HG02852 (cell line): ENCODE measurements around the gene HLF.
A peak's percentile ranks its signal among the peaks of the same experiment; 100 is the strongest.

Experiments
- ATAC-seq: cut with Tn5 transposase; IDR thresholded peaks from one replicate; pipeline ENCODE4 v1.9.1; 2021; ENCODE audit warnings: mild to moderate bottlenecking, moderate library complexity; ENCODE audit not compliant: unreplicated experiment

The HLF gene

GRCh38 chr17:55264645-55265298 is at the start of gene HLF:
Gene HLF, plus strand, starts transcription at chr17:55264960. Its CDS starts 525 bp downstream, at chr17:55265485.
- peak; percentile 95 for ATAC-seq

- ATAC-seq = no peak
These were observed 49.0 kb upstream of the HLF start for GRCh38 chr17:55215711-55216110.

- ATAC-seq = no peak
These were observed 47.9 kb upstream of the HLF start for GRCh38 chr17:55216888-55217287.

DNA sequence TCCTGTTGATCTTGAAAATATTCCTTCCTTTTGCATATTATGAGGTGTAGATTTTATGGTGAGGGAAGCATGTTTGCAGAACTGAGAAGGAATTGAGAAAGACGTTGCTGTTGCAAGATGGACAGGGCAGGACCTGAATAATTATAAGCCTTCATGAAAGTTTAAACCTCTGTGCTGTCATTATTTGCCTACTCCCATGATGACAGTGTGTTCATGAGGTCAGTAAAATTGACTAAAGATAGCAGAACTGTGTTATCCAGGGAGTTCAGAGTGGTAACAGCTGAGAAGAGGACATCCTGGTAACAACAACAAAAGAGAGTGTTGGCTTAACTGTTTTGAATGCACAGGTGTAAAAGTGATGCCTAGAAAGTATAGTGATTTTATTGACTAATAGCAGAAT is 45.3 kb upstream of the HLF start:
- ATAC-seq = no peak

DNA sequence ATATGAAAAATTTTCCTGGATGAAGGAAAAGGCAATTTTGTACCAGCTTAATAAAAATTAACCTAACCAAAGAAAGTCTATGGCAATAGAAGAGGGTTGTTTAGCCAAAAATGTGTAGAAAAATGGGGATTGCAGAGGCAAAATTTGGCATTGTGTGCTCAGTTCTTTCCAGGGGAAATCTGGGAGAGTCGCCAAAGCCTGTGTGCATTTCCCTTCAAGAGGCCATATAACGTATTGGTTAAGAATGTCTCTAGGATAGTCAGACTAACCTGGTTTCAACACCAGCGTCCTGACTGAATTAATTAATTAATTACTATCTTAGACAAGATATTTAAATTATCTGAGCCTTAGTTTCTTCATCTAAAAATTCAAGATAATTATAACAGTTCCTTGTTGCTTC is 44.8 kb upstream of the HLF start:
- ATAC-seq = no peak

DNA sequence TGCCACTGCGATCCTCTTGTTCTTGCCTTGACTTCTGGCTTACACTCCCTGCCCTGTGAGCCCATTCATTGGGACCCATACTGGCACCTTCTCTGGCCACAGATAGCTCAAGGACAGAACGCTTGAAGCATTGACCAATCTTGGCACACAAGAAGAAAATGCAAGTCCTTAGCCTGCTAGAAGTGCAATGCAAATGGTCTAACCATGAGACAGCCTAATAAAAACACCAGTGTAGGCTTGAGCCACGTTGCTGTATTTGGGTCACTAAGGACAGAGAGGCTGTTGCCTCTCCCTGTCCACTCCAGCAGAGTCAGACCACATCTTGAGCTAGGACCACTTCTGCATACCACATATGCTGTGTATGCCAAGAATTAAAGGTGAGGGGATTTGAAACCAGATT is 41.2 kb upstream of the HLF start:
- no peak for ATAC-seq

- ATAC-seq = no peak
These were observed 40.0 kb upstream of the HLF start for GRCh38 chr17:55224746-55225145.

DNA sequence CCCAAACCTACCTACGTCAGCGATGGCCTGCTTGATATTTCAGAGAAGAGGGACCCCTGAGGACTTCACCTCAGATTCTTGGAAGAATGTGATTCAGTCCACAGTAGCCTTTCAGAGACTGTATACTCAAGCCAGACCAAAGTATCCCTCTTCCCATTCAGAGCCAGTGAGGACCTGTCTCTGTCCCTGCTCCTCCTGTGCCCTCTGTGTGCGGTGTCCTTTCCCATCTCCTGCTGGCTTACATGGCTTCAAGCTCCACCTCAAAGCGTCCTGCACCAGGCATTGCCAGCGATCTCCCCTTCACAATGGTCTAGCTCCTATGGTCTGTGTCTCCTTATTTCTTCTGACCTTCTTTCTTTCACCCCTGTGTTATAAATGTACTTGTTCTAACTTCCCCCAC is 39.5 kb upstream of the HLF start:
- no peak for ATAC-seq

DNA sequence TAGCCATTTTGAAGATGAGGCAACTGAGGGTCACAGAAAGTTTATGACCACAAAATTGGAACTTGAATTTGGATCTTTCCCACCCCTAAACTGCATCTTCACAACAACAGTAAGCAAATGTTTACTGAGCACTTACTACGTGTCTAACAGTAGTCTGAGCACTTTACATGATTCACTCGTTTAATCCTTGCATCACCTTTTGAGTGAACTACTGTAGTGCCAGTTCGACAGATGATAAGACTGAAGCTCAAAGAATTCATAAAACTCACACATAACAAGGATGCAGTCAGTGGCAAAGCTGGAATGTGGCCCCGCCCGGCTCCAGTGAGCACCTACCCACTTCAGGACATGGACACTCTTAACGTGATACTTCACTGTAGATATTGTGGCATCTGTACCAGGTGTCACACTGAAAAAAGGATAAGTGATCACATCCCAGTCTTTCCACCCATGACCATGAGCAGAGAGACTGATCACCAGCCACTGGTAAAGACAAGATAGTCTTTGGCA is 36.0 kb upstream of the HLF start:
- ATAC-seq = no peak

- no peak for ATAC-seq
These were observed 35.5 kb upstream of the HLF start for GRCh38 chr17:55229276-55229675.

- ATAC-seq = no peak
These were observed 34.0 kb upstream of the HLF start for GRCh38 chr17:55230716-55231115.

DNA sequence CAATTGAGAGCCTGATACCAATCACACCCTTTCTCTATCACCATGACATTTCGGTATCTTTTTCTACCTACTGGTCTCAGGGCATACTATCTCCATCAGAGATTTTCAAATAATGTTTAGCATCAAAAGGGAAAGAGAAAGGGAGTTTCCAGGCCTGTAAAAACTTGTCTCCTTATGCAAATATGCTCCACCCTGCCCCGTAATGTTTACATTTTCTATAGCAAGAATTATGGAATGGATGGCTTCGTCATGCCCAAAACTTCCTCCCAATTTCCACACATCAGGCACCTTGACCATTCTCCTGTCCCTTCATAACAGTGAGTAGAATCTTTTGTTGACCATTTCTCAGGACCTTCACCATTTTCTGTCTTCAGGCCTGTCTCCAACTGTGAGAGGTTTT is 30.9 kb upstream of the HLF start:
- ATAC-seq = no peak

GRCh38 chr17:55236316-55236715 is 28.4 kb upstream of the HLF start:
- ATAC-seq = no peak

DNA sequence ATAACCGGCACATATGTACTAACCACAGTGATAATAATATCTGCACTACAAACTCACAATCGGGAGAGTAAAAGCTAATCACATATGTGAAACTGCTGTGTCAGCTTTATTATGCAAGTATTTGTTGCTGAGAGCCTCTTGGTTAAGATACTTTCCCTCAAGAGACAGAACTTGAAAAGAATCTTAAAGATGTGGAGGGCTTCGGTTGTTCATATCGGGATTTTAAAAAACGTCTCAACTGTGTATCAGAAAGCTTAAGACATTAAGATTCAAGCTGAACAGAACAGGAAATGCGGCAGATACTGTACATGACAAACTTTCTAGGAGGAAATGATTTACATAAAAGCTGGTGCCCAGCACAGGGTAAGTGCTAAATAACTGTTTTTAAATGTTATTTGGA is 27.5 kb upstream of the HLF start:
- no peak for ATAC-seq

- ATAC-seq = no peak
These were observed 26.9 kb upstream of the HLF start for GRCh38 chr17:55237841-55238178.

GRCh38 chr17:55238179-55238930 is 26.4 kb upstream of the HLF start:
- ATAC-seq = peak; percentile 92

- ATAC-seq = peak; percentile 23
These were observed 25.8 kb upstream of the HLF start for GRCh38 chr17:55238931-55239297.

GRCh38 chr17:55241097-55241496 is 23.7 kb upstream of the HLF start:
- no peak for ATAC-seq

- no peak for ATAC-seq
These were observed 22.3 kb upstream of the HLF start for GRCh38 chr17:55242476-55242875.

DNA sequence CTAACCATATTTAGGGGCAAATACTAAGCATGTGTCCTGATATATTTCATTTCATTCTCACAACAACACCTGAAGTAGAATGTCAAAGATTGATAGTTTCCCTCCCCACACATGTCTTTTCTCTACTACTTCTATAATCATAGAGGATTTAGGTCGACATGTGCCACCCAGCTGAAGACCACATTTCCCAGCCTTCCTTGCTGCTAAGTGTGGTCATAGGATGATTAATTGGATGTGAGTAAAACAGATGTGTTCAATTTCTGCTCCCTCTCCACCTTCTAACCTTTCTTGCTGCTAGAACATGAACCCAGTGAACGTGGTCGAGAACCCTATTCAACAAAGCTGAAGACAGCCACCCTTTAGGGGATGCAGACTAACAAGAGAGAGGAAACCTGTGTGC is 18.8 kb upstream of the HLF start:
- ATAC-seq = no peak

DNA sequence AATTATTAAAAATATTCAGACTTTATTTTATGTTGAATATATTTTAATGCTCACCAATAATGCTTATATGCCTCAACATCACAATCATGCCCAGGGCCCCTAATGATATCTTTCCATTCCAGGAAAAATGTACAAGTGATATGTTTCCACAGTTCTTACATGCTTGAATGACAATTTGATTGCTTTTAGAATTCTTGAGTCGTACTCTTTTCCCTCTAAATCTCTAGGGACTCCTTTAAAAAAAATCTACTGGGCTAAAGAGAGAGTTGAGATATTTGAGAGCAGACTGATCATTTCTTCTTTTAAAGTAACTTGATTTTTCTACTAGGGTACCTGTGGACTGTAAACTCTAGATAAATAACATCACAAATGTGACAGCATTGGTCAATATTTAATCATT is 18.2 kb upstream of the HLF start:
- ATAC-seq = no peak

DNA sequence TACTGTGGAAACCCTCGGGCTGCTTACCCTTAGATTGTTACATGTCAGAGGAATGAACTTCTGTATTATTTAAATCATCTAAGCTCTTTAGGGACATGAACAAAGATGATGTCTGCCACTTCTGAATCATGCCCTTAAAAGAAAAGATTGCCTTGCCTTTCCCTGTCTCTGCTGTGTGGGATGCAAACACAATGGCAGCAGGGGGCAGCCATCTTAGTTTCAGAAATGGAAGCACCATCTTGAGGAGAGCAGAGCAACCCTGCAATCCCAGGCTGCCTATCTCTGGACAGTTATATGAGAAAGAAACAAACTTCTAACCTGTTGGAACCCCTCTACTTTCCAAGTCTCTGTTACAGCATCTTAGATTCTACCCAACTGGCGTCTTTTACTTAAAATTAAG is 16.7 kb upstream of the HLF start:
- no peak for ATAC-seq

DNA sequence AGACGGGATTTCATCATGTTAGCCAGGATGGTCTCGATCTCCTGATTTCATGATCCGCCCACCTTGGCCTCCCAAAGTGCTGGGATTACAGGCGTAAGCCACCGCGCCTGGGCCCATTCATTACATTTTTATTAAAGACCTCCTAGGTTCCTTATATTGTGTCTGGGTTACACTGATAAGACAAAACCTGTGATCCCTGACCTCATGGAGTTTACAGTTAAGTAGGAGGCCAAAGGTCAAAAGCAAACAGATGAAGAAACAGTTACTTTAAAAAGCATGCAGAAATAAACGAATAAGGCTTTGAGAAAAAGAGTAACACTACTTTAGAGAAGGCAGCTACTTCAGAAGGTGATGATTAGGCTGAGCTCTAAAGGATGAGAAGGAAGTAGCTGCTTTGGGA is 14.9 kb upstream of the HLF start:
- ATAC-seq = no peak
